H9 (cell line): ENCODE data around the gene CDH18. TPM values are rescaled to one million over a fixed set of nuclear protein-coding genes. Genes with fewer than 3 reads are reported as not detected.

Experiments used
- DNase-seq: peaks from one replicate; pipeline ENCODE4 v3.0.0-alpha.2; 2017
- H2AFZ ChIP-seq: one replicate; pipeline ENCODE4 v1.6.1; 2013; ENCODE audit warnings: mild to moderate bottlenecking, low read length, control low read depth, moderate library complexity
- H2AK5ac ChIP-seq: 2 replicates; pipeline ENCODE4 v1.6.1; 2013; ENCODE audit warnings: low read length, control low read depth, mixed read lengths; ENCODE audit not compliant: insufficient read length
- H2BK120ac ChIP-seq: one replicate; pipeline ENCODE4 v1.6.1; 2013; ENCODE audit warnings: low read depth, mild to moderate bottlenecking, low read length, control low read depth, inconsistent platforms; ENCODE audit not compliant: poor library complexity, severe bottlenecking
- H2BK12ac ChIP-seq: 2 replicates; pipeline ENCODE4 v1.6.1; 2013; ENCODE audit warnings: low read length, control low read depth, mixed read lengths, low read depth; ENCODE audit not compliant: insufficient read length
- H2BK15ac ChIP-seq: 2 replicates; pipeline ENCODE4 v1.6.1; 2013; ENCODE audit warnings: low read depth, low read length, control low read depth
- H2BK20ac ChIP-seq: one replicate; pipeline ENCODE4 v1.6.1; 2013; ENCODE audit warnings: low read depth, mild to moderate bottlenecking, low read length, control low read depth, inconsistent platforms; ENCODE audit not compliant: poor library complexity, severe bottlenecking
- H2BK5ac ChIP-seq: 2 replicates; pipeline ENCODE4 v1.6.1; 2013; ENCODE audit warnings: low read length, control low read depth, mixed read lengths; ENCODE audit not compliant: insufficient read length
- H3K14ac ChIP-seq: 2 replicates; pipeline ENCODE4 v1.6.1; 2013; ENCODE audit warnings: low read length, control low read depth; ENCODE audit not compliant: insufficient read depth
- H3K18ac ChIP-seq: 2 replicates; pipeline ENCODE4 v1.6.1; 2013; ENCODE audit warnings: low read depth, mild to moderate bottlenecking, mixed read lengths, low read length, control low read depth; ENCODE audit not compliant: insufficient read length
- H3K23ac ChIP-seq: 2 replicates; pipeline ENCODE4 v1.6.1; 2013; ENCODE audit warnings: low read length, control low read depth, mixed read lengths, low read depth; ENCODE audit not compliant: insufficient read length
- H3K23me2 ChIP-seq: 2 replicates; pipeline ENCODE4 v1.6.1; 2013; ENCODE audit warnings: low read depth, mild to moderate bottlenecking, mixed read lengths, low read length, control low read depth; ENCODE audit not compliant: insufficient read length, poor library complexity, severe bottlenecking
- H3K27ac ChIP-seq: 2 replicates; pipeline ENCODE4 v1.5.1; 2013; ENCODE audit warnings: low read length, control low read depth, mixed read lengths, low read depth; ENCODE audit not compliant: insufficient read length
- H3K27me3 ChIP-seq: 2 replicates; pipeline ENCODE4 v1.6.1; 2013; ENCODE audit warnings: low read length, control low read depth, inconsistent platforms; ENCODE audit not compliant: insufficient read depth
- H3K4ac ChIP-seq: 2 replicates; pipeline ENCODE4 v1.6.1; 2013; ENCODE audit warnings: low read depth, mild to moderate bottlenecking, control low read depth, inconsistent platforms, low read length, moderate library complexity
- H3K4me1 ChIP-seq: 2 replicates; pipeline ENCODE4 v1.6.1; 2013; ENCODE audit warnings: low read length, control low read depth, inconsistent platforms; ENCODE audit not compliant: insufficient read depth
- H3K4me2 ChIP-seq: 2 replicates; pipeline ENCODE4 v1.6.1; 2013; ENCODE audit warnings: low read length, control low read depth, mixed read lengths; ENCODE audit not compliant: insufficient read length, insufficient read depth
- H3K56ac ChIP-seq: 2 replicates; pipeline ENCODE4 v1.6.1; 2013; ENCODE audit warnings: low read depth, mild to moderate bottlenecking, mixed read lengths, low read length, control low read depth; ENCODE audit not compliant: insufficient read length
- H3K79me1 ChIP-seq: 2 replicates; pipeline ENCODE4 v1.6.1; 2013; ENCODE audit warnings: low read depth, mild to moderate bottlenecking, moderate library complexity, low read length, control low read depth, inconsistent platforms; ENCODE audit not compliant: insufficient read depth, poor library complexity, severe bottlenecking
- H3K79me2 ChIP-seq: 2 replicates; pipeline ENCODE4 v1.6.1; 2013; ENCODE audit warnings: low read length, control low read depth, inconsistent platforms; ENCODE audit not compliant: insufficient read depth
- H3K9ac ChIP-seq: 2 replicates; pipeline ENCODE4 v1.6.1; 2013; ENCODE audit warnings: low read length, control low read depth, mixed read lengths; ENCODE audit not compliant: insufficient read length; ENCODE audit errors: extremely low read depth
- H3K9me3 ChIP-seq: one replicate; pipeline ENCODE4 v1.6.1; 2013; ENCODE audit warnings: low read depth, low read length, inconsistent platforms; ENCODE audit not compliant: control insufficient read depth
- H3T11ph ChIP-seq: one replicate; pipeline ENCODE4 v1.6.1; 2013; ENCODE audit warnings: mild to moderate bottlenecking, low read length, control low read depth, inconsistent platforms
- H4K20me1 ChIP-seq: one replicate; pipeline ENCODE4 v1.6.1; 2013; ENCODE audit not compliant: control insufficient read depth, insufficient read length, insufficient read depth
- H4K5ac ChIP-seq: 2 replicates; pipeline ENCODE4 v1.6.1; 2013; ENCODE audit warnings: low read depth, mild to moderate bottlenecking, mixed read lengths, low read length, control low read depth; ENCODE audit not compliant: insufficient read length
- H4K8ac ChIP-seq: replicated peaks from 2 replicates; pipeline ENCODE4 v1.6.1; 2013; ENCODE audit warnings: low read length, control low read depth, mixed read lengths, low read depth; ENCODE audit not compliant: insufficient read length
- H4K91ac ChIP-seq: 2 replicates; pipeline ENCODE4 v1.6.1; 2013; ENCODE audit warnings: low read depth, mild to moderate bottlenecking, moderate library complexity, mixed read lengths, low read length, control low read depth; ENCODE audit not compliant: insufficient read length
- H3K27ac Mint-ChIP-seq, 3 experiments: 2 replicates in 2 of 3; 3 replicates in 1 of 3; pipeline ENCODE4 v1.8.0; 2020 to 2021; ENCODE audit warnings: mixed read lengths in 3 of 3, mild to moderate bottlenecking in 1 of 3, moderate library complexity in 1 of 3
- H3K27me3 Mint-ChIP-seq: 2 replicates; pipeline ENCODE4 v1.8.0; 2021; ENCODE audit warnings: low read depth, mild to moderate bottlenecking, moderate library complexity, mixed read lengths
- H3K36me3 Mint-ChIP-seq, 3 experiments: 2 replicates in 2 of 3; 3 replicates in 1 of 3; pipeline ENCODE4 v1.8.0; 2020 to 2021; ENCODE audit warnings: low read depth in 3 of 3, mixed read lengths in 3 of 3; ENCODE audit not compliant: insufficient read depth in 1 of 3
- H3K4me1 Mint-ChIP-seq, 2 experiments: 2 replicates each; pipeline ENCODE4 v1.8.0; 2020; ENCODE audit warnings: mixed read lengths in 2 of 2
- H3K4me3 Mint-ChIP-seq, 2 experiments: 2 replicates in 1 of 2; 3 replicates in 1 of 2; pipeline ENCODE4 v1.8.0; 2020 to 2021; ENCODE audit warnings: mild to moderate bottlenecking in 2 of 2, mixed read lengths in 2 of 2, moderate library complexity in 1 of 2
- H3K9me3 Mint-ChIP-seq, 2 experiments: 2 replicates in 1 of 2; 3 replicates in 1 of 2; pipeline ENCODE4 v1.8.0; 2020; ENCODE audit warnings: mild to moderate bottlenecking in 2 of 2, mixed read lengths in 2 of 2, moderate library complexity in 1 of 2
- CTCF ChIP-seq: fragments of 200-600 bp; sonication (generic); conservative IDR thresholded peaks from 3 replicates; pipeline ENCODE4 v1.8.0; 2021; ENCODE audit warnings: antibody characterized with exemption, mild to moderate bottlenecking
- WGBS: extraction: QIAGEN DNeasy Blood & Tissue Kit; methylation state at CpG from one replicate; pipeline ENCODE4 v1.1.7; 2013; ENCODE audit warnings: missing lambda C conversion rate, low lambda C conversion rate, mixed read lengths; ENCODE audit not compliant: insufficient read length; ENCODE audit errors: extremely low coverage; 5-methylcytosine and 5-hydroxymethylcytosine counted together
- total RNA-seq: library from RNA; stranded (reverse); gene quantifications from 2 replicates; pipeline ENCODE4 v1.2.1, GENCODE V29; 2021

CDH18 gene
- total RNA-seq, 1 experiment from 2014 or later = not detected

- H3K79me2 ChIP-seq = no peaks in the 10 kb centered on the region
- H3K27ac ChIP-seq = no peak overlapping the region
- H2AK5ac ChIP-seq = no peak overlapping the region
- H3K4me2 ChIP-seq = no peak overlapping the region
- no peaks in the 10 kb centered on the region for H3K79me1 ChIP-seq
- no peak overlapping the region; a peak in 1 of 7 replicates for H3K27ac Mint-ChIP-seq
- no peak overlapping the region for H4K5ac ChIP-seq
- H3K14ac ChIP-seq = no peak overlapping the region
- H3K4me1 Mint-ChIP-seq = no peaks in the 10 kb centered on the region
- no peaks in the 10 kb centered on the region for H3K23me2 ChIP-seq
- H4K20me1 ChIP-seq = no peaks in the 10 kb centered on the region
- H2BK120ac ChIP-seq = no peak overlapping the region
- no peak overlapping the region for H2AFZ ChIP-seq
- no peak overlapping the region for H2BK20ac ChIP-seq
- H3K9ac ChIP-seq = no peak overlapping the region
- no peak overlapping the region for H2BK15ac ChIP-seq
- no peak for TF ChIP-seq CTCF
- no peak overlapping the region for H3K4me3 Mint-ChIP-seq
- DNase-seq = no peak
- no peak overlapping the region for H3K4ac ChIP-seq
- no CpG with 5 or more reads among the region's 6 CpGs for WGBS
- no peak overlapping the region for H2BK12ac ChIP-seq
- H3K9me3 Mint-ChIP-seq = peaks cover 18 to 21% of the 10 kb centered on the region in 2 experiments
- H3K4me1 ChIP-seq = no peaks in the 10 kb centered on the region
- no peak overlapping the region for H3K18ac ChIP-seq
- H3K9me3 ChIP-seq = no peaks in the 10 kb centered on the region
- no peaks in the 10 kb centered on the region for H3K27me3 ChIP-seq
- no peak overlapping the region for H4K8ac ChIP-seq
- H3K36me3 Mint-ChIP-seq = peaks cover 5 to 36% (median 7%) of the 10 kb centered on the region in 3 experiments
- no peak overlapping the region for H4K91ac ChIP-seq
- H3K23ac ChIP-seq = no peak overlapping the region
- H3T11ph ChIP-seq = no peak overlapping the region
- no peaks in the 10 kb centered on the region for H3K27me3 Mint-ChIP-seq
- H2BK5ac ChIP-seq = no peak overlapping the region
- no peak overlapping the region for H3K56ac ChIP-seq
Observed at GRCh38 chr5:19837536-19838174, 150.3 kb downstream of the CDH18 start.
